Gastroesophageal sphincter (tissue), 4 donors: Measurements from ENCODE around the gene ZDHHC13. TPM values are rescaled to one million over a fixed set of nuclear protein-coding genes. Genes with fewer than 3 reads are reported as not detected.

Experiments
- ATAC-seq: fragments of 150-250 bp; one replicate; pipeline ENCODE4 v1.9.1; 2016; ENCODE audit warnings: mild to moderate bottlenecking, moderate library complexity
- H3K27ac ChIP-seq, 4 donors: fragments of 200-600 bp; sonication (generic) in 3 of 4; 1 replicate in 3 of 4; 2 replicates in 1 of 4; pipeline ENCODE4 v1.5.1; 2016 to 2019
- H3K27me3 ChIP-seq: fragments of 200-600 bp; sonication (generic); one replicate; pipeline ENCODE4 v1.5.1; 2019
- H3K36me3 ChIP-seq, 2 donors: fragments of 200-600 bp; sonication (generic); one replicate each; pipeline ENCODE4 v1.5.1; 2019; ENCODE audit warnings: control low read depth in 1 of 2
- H3K4me1 ChIP-seq, 3 donors: fragments of 200-600 bp; sonication (generic); 1 replicate in 2 of 3; 2 replicates in 1 of 3; pipeline ENCODE4 v1.5.1; 2016 to 2019; ENCODE audit warnings: control low read depth in 2 of 3
- H3K4me3 ChIP-seq, 2 donors: fragments of 200-600 bp; sonication (generic); one replicate each; pipeline ENCODE4 v1.5.1; 2019; ENCODE audit warnings: mild to moderate bottlenecking in 1 of 2, moderate library complexity in 1 of 2
- H3K9me3 ChIP-seq, 3 donors: fragments of 200-600 bp; sonication (generic); one replicate each; pipeline ENCODE4 v1.5.1; 2017 to 2019; ENCODE audit warnings: control low read depth in 2 of 3
- EP300 ChIP-seq: sonication (generic); formaldehyde crosslinking; IDR thresholded peaks from one replicate; pipeline ENCODE4 v1.6.1; 2017; ENCODE audit warnings: antibody characterized with exemption, mild to moderate bottlenecking
- POLR2A ChIP-seq, 2 donors: fragments of 450-650 bp; IDR thresholded peaks; one replicate each; pipeline ENCODE4 v1.6.1; 2017; ENCODE audit warnings: antibody characterized with exemption in 2 of 2, mild to moderate bottlenecking in 2 of 2, moderate library complexity in 1 of 2
- POLR2AphosphoS5 ChIP-seq: sonication (generic); formaldehyde crosslinking; IDR thresholded peaks from one replicate; pipeline ENCODE4 v1.6.1; 2017; ENCODE audit warnings: antibody characterized with exemption
- WGBS, 2 donors: methylation state at CpG; one replicate each; pipeline ENCODE4 v1.1.5; 2018; ENCODE audit warnings: low coverage in 1 of 2; 5-methylcytosine and 5-hydroxymethylcytosine counted together
- total RNA-seq, 4 donors: library from RNA; depleted of rRNA; stranded (reverse); fragments of >200 nt; gene quantifications; one replicate each; pipeline ENCODE4 v1.1.0, GENCODE V29; 2016
- TF ChIP-seq, protein P1 (sequence below), 4 experiments: fragments of 200-600 bp in 2 of 4; fragments of 450-650 bp in 2 of 4; sonication (generic) in 1 of 4; IDR thresholded peaks; one replicate each; pipeline ENCODE4 v1.5.1; 2017 to 2019; ENCODE audit warnings: antibody characterized with exemption in 4 of 4, mild to moderate bottlenecking in 2 of 4, moderate library complexity in 2 of 4

Gene ZDHHC13
- total RNA-seq, 4 donors from 2014 or later = 4.8 to 16.9 (median 6.6) TPM

- no peaks in the 10 kb centered on the region for H3K4me1 ChIP-seq
- no peaks in the 10 kb centered on the region for H3K9me3 ChIP-seq
- no peak overlapping the region for H3K27ac ChIP-seq
- no peak overlapping the region for H3K4me3 ChIP-seq
- TF ChIP-seq POLR2AphosphoS5 (no peak), POLR2A (IDR thresholded peaks at IDR 0.05) (no peak)
- TF ChIP-seq, protein P1, sequence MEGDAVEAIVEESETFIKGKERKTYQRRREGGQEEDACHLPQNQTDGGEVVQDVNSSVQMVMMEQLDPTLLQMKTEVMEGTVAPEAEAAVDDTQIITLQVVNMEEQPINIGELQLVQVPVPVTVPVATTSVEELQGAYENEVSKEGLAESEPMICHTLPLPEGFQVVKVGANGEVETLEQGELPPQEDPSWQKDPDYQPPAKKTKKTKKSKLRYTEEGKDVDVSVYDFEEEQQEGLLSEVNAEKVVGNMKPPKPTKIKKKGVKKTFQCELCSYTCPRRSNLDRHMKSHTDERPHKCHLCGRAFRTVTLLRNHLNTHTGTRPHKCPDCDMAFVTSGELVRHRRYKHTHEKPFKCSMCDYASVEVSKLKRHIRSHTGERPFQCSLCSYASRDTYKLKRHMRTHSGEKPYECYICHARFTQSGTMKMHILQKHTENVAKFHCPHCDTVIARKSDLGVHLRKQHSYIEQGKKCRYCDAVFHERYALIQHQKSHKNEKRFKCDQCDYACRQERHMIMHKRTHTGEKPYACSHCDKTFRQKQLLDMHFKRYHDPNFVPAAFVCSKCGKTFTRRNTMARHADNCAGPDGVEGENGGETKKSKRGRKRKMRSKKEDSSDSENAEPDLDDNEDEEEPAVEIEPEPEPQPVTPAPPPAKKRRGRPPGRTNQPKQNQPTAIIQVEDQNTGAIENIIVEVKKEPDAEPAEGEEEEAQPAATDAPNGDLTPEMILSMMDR (IDR thresholded peaks at IDR 0.05) = no peak
- WGBS, 2 donors = 11 to 33% methylated on average over 1 of the region's 2 CpGs
- H3K27me3 ChIP-seq = no peaks in the 10 kb centered on the region
- no peak for ATAC-seq
- H3K36me3 ChIP-seq = no peaks in the 10 kb centered on the region
Observed at GRCh38 chr11:19185036-19185435, 68.1 kb downstream of the ZDHHC13 start.

- Histone ChIP-seq H3K27me3 (no peaks in the 10 kb centered on the region), H3K27ac (no peak overlapping the region), H3K4me3 (no peak overlapping the region), H3K4me1 (no peaks in the 10 kb centered on the region), H3K9me3 (no peaks in the 10 kb centered on the region), H3K36me3 (no peaks in the 10 kb centered on the region)
- no peak for TF ChIP-seq EP300
- no peak for TF ChIP-seq POLR2A (IDR thresholded peaks at IDR 0.05)
- TF ChIP-seq, protein P1 (IDR thresholded peaks at IDR 0.05) = no peak
- no peak for TF ChIP-seq POLR2AphosphoS5
- WGBS, 2 donors = 67 to 69% methylated on average over 5 to 6 of the region's 6 CpGs
- no peak for ATAC-seq
Observed at GRCh38 chr11:19185516-19186052, 68.6 kb downstream of the ZDHHC13 start.

DNA sequence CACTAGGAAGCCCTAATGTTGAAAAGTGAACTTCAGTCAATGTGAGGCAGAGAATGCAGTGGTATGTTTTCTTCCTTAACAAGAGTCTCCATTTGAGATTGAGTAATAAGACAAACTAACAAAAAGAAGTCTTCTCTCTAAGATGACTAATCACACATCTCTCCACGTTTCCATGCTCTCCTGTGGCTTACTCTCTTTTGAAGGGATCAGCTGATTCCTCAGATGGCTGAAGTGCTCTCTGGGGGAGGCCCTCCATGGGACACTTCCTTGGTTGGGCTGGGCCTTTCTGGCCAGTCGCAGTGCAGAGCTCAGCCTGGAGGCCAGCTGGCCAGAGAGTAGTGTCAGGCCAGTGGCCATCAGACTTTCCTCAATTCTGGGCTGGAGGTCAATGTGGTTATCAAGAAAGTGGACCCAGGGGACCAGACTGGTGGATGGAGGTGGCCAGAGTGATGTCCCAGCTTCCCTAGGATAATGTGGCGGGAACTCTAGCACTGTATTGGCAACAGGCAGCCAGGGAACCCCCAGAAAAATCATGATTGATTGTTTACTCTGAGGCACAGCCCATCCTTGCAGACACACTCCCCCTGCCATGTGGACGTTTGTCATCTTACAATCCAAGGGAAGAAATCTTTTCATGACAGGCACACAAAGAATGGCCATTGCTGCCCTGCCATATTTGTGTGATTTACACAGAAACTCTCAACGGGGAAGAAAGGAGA is 70.3 kb downstream of the ZDHHC13 start:
- H3K36me3 ChIP-seq = no peaks in the 10 kb centered on the region

GRCh38 chr11:19187833-19188258 is 70.9 kb downstream of the ZDHHC13 start:
- Histone ChIP-seq H3K27me3 (no peaks in the 10 kb centered on the region), H3K4me3 (no peak overlapping the region), H3K27ac (no peak overlapping the region), H3K4me1 (no peaks in the 10 kb centered on the region), H3K9me3 (no peaks in the 10 kb centered on the region), H3K36me3 (no peaks in the 10 kb centered on the region)
- 92% methylated on average over 7 of the region's 9 CpGs; no CpG with 5 or more reads in 1 of the 2 donors for WGBS, 2 donors
- no peak for ATAC-seq
- TF ChIP-seq EP300 (no peak), POLR2A (IDR thresholded peaks at IDR 0.05) (no peak), POLR2AphosphoS5 (no peak)
- TF ChIP-seq, protein P1 (IDR thresholded peaks at IDR 0.05) = no peak

More for the DNA sequence above, 70.3 kb downstream of the ZDHHC13 start:
- ATAC-seq = no peak
- 48 to 50% methylated on average over 2 to 3 of the region's 5 CpGs for WGBS, 2 donors
- TF ChIP-seq EP300 = no peak
- TF ChIP-seq POLR2AphosphoS5 = no peak
- TF ChIP-seq, protein P1 (IDR thresholded peaks at IDR 0.05) = no peak
- TF ChIP-seq POLR2A (IDR thresholded peaks at IDR 0.05) = no peak
- no peak overlapping the region for H3K27ac ChIP-seq
- no peaks in the 10 kb centered on the region for H3K9me3 ChIP-seq
- no peak overlapping the region for H3K4me3 ChIP-seq
- H3K27me3 ChIP-seq = no peaks in the 10 kb centered on the region
- no peaks in the 10 kb centered on the region for H3K4me1 ChIP-seq
